Measurements from ENCODE around the gene JMJD1C.

DNA sequence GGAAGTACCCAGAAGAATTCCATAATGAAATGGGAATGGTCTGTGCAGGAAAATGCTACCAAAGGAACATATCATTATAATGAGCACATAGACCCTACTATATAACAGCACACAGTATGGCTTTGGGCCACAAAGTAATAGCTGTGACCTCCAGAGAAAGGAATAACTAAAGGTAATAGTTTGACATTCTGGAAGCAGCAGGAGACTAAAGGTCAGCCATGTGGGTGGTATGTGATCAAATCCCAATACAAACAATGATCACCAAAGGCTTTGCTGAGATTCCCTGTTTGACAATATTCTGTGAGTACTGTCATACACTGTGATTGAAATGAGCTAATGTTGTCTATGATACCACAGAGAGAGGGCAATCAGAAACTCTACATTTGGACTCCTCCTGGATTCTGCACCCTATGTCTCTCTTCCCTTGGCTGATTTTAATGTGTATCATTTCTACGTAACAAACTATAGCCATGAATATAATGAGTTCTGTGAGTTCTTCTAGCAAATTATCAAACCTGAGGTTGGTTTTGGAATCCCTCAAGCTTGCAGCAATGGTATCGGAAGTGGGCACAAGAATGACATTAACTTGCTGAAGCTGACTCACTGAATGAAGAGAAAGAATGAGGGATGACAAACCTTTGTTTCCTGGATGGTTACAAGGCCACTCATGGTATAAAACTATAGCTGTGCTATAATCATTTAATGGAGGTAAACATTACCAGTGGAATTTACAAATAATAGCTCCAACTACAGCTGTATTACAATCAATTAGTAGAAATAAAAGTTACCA lies 99.6 kb downstream of the JMJD1C start:
- TF ChIP-seq, protein P1, sequence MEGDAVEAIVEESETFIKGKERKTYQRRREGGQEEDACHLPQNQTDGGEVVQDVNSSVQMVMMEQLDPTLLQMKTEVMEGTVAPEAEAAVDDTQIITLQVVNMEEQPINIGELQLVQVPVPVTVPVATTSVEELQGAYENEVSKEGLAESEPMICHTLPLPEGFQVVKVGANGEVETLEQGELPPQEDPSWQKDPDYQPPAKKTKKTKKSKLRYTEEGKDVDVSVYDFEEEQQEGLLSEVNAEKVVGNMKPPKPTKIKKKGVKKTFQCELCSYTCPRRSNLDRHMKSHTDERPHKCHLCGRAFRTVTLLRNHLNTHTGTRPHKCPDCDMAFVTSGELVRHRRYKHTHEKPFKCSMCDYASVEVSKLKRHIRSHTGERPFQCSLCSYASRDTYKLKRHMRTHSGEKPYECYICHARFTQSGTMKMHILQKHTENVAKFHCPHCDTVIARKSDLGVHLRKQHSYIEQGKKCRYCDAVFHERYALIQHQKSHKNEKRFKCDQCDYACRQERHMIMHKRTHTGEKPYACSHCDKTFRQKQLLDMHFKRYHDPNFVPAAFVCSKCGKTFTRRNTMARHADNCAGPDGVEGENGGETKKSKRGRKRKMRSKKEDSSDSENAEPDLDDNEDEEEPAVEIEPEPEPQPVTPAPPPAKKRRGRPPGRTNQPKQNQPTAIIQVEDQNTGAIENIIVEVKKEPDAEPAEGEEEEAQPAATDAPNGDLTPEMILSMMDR (conservative IDR thresholded peaks at IDR 0.05; ENCODE audit: low read length) = no peak
- TF ChIP-seq EZH2phosphoT487 (IDR thresholded peaks at IDR 0.05; ENCODE audit: borderline replicate concordance, low read depth, low read length) = no peak
